ENCODE results near the gene LRRC28.

LRRC28 gene

DNA sequence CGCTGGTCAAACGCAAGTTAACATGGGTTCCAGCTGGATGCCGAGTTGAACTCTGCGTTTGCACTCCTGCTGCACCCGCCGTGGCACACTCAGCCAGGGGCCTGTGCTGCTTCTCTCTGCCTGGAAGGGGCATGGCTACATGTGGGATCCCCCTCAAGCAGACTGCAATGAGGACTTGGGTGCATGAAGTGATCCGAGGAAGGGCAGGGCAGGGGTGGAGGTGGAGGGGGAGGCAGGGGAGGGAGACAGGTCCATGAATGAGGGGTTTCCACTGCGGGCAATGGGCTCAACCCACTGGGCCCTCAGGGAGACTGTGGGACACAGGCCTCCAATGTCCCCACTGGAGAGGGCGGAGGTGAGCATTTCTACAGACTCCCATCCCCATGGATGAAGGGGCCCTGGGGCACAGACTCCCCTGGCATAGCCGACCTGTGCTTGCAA is 172.9 kb downstream of the LRRC28 start:
- DNase-seq, result no peak

GRCh38 chr15:99424978-99425656 is 173.8 kb downstream of the LRRC28 start:
- DNase-seq, result peak; percentile 33

DNA sequence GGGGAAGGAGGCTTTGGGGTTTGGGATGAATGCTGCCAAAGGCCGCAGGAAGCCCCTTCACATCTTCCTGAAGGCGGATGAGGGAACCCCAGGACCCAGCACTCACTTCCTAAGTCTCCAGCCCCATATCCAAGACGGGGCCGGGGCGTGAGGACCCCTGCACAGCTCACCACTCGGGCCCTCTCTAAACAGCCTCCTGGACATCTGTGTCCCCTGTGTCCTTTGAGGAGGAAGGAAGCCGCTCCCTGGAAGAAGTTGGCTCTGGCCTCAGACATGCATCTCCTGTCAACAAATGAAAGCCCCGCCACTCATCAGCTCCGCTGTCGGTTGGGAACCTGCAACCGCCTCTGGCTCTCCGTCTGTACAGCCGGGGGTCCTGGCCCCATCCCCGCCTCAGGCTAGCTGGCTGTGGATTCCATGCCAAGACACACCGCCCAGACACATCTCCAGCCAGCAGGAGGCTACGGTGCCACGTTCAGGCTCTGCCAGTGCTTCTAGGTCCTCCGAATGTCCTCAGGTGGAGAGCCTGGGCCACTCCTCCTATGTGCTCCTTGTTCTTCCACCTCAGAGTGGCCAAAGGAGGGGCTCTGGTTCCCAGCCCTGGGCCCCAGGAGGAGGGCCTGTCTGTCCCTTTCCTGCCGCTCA is 174.5 kb downstream of the LRRC28 start:
- no peak for DNase-seq

GRCh38 chr15:99426431-99427105 is 175.3 kb downstream of the LRRC28 start:
- DNase-seq, result no peak

DNA sequence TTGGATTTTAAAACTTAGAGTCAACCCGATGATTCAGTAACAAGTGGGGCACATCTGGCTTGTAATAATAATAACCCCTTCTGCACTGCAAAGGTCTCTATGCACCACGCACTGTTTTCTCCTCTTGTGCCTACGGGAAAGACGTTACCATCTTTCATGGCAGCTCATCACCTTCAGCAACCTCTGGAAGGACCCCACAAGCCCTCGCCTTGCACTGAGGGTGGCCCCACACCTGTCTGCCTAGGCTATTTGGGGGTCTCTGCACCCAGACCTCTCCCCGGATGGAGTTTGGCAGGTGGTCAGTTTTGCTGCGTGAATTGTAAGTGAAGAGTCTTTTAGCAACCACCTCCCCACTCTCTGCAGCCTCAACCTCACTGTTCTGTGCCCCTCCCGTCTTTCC is 175.9 kb downstream of the LRRC28 start:
- DNase-seq, result no peak

DNA sequence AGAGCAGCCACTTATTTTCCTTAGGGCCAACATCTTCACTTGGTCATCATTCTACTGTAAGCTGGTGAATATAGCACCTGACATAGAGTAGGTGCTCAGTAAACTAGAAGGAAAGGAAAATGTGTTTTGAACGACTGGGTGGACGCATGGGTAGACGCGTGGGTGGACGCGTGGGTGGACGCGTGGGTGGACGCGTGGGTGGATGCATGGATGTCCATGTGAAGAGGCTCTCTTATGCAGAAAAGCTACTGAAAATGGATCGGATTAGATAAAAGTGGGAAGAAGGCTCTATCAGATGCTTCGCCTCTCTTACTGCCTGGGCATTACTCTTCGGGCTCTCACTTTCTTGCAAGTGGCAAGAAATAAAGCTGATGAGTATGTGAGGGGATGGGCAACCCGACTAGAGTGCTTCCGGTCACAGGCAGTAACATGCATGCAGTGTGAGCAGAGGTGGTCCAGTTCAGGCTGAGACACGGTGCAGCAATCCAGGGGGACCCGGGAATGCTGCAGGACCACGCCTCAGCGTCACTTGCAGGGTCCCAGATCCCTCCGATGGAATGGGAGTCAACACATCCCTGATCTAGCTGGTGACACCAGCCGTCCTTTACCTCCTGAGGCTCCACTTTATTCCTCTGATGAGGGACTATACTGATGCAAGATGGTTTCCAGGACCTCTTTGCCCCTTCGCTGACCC is 176.5 kb downstream of the LRRC28 start:
- no peak for DNase-seq

GRCh38 chr15:99429681-99430081 is 178.4 kb downstream of the LRRC28 start:
- no peak for DNase-seq

GRCh38 chr15:99430881-99431401 is 179.7 kb downstream of the LRRC28 start:
- no peak for DNase-seq

DNA sequence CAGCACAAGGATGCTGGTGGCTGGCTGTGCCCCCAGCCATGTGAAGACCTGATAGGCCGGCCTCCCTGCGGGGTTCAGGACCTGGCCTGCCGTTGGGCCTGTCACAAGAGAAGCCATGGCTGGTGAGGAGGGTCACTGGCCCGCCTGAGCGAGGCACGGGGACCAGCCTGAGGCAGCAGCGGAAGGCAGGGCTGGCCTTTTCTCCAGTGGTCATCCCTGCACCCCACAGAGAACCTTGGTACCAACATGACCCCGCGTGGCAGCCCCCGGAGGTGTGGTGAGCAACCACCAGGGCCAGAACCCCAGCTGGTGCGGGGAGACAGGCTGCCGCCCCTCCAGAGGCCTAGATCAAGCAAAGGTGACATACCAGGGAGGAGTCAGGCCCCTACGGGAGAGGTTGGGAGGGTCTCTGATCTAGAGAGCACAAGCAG is 180.4 kb downstream of the LRRC28 start:
- DNase-seq, result no peak

DNA sequence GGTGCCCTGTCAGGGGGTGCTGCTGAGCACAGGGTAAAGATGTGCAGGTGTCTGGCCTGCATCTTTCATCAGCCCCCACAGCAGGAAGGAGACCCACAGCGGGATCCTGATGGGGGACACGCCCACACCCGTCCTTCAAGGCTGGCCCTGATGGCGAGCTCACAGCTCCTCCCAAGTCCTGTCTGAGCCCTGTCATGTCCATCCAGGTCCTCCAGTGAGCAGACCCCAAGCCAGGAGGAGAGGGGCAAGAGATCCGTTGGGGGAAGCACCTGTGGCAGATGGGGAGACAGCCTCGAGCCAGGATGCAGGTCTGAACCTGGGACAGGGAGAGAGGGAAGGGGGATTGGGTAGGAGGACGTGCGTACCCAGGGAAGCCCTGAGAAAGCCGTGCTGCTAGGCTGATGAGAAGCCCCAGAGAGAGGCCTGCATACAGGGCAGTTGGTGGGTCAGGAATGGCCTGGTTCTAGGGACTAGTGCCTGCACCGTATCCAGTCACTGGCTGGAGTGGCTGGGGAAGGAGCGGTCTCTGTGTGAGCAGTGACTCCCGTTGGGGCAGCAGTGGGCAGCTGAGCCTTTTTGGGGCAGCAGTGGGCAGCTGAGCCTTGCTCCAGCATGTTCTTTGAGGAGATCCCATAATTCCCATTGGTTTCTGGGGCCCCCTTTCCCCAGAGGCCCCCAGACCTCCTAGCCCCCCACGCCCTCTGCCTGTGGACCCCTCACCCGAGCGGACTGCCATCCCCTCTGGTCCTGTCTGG is 181.2 kb downstream of the LRRC28 start:
- no peak for DNase-seq

DNA sequence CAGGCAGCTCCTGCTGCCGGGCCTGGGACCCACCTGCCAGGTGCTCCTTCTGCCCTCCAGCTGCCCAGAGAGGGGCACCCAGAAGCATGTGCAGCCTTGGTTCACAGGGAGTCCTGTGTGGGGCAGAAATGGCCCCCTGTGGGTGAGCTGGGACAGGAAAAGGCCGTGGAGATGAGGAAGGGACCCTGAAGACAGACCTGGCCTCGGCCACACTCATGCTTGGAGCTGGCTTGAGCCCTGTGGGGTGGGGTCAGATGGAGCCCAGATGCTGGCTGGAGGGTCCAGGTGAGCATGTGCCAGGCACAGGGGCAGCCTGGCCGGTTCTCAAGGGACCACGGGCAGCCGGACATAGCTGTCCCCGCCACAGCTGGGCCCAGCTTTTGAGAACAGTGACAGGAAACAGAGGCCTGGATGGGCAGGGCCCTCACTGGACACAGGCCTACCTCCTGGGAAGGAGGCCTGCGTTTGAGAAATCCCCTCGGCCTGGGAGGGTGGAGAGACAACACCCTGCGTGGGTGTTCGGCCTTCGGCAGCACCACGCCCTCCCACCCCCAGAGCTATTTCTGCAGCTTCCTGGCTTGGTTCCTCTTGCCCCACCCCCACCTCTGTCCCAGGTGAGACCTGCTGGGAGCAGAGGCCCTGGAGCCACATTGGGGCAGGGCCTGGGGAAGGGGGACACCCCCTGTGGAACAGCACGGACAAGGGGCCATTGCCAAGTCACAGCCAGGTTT is 181.9 kb downstream of the LRRC28 start:
- DNase-seq, result no peak

DNA sequence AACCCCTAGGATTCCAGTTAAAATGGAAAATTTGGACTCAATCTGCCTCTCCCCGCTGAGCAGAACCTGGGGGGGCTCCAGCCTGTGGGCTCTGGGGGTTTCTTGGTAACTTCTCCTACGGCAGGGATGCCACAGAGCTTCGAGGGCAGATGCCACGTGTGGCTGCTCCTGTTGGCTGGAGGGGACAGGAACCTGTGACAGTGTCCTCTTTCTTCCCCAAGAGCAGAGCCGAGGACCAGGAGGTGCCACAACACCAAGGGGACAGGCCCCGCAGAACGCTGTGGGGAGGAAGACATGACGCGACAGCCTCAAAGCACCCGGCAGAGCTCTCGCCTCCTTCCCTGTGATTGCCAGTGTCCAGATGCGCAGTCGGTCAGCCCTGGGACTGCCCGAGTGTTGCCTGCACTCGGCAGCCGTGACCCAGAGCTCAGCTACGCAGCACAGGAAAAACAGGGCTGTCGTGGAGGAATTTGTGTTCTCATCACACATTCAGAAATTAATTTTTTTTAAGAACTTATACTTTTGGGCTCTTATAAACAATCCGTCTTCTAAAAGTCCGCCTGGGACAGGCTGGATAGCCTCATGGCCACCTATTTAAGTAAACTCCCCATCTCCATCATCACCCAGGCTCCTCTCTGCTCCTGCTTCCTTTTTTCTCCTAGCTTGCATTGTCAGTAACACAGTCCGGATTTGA is 182.6 kb downstream of the LRRC28 start:
- DNase-seq, result no peak

DNA sequence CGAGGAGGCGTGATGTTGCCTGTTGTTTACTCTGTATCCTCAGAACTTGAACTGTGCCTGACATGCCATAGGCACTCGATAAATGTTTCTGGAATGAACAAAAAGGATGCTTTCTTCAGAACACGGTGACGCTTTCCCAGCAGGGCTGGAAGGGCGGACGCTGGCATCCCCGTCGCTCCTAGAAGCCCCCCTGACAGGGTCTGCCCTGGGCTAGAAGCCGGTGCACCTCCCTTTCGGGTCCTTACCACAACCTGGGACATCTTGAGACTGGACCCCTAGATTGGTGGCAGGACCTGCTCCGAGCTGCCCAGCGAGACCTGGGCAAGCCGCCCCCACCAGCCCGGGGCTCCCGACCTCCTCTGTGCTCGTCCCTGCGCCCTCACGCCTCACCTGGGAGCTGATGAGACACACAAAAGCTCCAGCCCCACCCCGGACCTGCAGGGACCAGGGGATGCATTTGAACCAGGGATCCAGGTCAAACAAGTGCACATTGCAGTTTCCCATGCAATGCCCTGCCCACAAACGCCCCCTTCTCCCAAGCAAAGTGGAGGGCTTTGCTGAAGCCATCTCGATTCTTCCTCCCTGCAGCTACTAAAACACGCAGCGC is 183.3 kb downstream of the LRRC28 start:
- no peak for DNase-seq

DNA sequence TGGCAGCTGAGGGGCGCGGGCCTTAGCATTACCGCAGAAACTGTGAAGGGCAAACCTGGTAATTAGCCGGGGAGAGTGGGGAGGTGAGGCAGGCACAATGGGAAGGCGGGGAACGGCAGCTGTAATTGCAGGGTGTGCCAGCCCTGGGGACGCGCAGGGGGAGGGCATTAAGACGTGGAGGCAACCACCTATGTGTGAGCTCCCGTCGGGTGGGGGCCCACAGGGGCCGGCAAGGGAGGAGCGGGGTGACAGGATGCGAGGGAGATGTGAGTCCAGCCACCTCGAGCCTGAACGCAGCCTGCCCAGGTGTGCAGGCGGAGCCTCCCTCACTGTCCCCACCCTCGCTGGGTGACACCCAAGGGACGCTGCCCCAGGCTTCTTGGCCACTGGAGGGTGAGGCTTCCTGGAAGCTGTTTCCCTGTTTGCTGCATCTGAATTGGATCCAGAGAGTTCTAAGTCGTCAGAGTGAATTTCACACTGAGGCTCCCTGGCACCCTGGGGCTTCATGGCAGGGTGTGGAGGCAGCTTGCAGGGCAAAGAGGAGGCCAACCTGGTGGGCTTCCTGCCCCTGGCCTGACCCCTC is 183.9 kb downstream of the LRRC28 start:
- no peak for DNase-seq

DNA sequence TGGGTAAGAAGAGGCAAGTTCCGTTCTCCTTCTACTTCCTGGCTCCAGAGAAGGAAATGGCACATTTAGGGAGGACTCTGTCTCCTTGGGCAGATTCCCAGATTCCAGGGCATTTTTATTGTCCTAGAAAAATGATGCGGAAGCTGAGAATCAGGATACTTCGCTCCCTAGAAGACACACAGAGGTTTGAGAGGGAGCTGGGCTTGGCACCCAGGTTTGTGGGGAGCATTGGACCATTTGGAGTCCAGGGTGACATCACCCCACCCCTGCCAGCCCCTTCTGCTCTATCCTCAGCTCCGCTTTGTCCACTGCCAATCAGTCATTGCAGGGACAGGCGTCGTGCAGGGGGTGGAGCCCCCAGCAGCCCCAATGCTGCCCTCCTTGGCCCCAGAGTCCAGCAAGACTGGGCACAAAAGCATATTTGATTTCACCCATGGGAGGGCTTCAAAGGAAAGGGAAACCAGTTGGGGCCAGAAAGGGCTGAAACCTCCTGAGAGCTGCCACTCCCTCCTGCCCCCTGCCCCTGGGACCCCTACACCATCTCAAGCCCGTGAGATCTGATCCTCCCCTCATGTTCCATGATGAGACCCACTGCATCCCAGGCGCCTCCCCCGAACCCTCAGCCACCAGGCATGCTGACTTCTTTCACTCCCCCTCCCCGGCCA is 184.7 kb downstream of the LRRC28 start:
- no peak for DNase-seq

DNA sequence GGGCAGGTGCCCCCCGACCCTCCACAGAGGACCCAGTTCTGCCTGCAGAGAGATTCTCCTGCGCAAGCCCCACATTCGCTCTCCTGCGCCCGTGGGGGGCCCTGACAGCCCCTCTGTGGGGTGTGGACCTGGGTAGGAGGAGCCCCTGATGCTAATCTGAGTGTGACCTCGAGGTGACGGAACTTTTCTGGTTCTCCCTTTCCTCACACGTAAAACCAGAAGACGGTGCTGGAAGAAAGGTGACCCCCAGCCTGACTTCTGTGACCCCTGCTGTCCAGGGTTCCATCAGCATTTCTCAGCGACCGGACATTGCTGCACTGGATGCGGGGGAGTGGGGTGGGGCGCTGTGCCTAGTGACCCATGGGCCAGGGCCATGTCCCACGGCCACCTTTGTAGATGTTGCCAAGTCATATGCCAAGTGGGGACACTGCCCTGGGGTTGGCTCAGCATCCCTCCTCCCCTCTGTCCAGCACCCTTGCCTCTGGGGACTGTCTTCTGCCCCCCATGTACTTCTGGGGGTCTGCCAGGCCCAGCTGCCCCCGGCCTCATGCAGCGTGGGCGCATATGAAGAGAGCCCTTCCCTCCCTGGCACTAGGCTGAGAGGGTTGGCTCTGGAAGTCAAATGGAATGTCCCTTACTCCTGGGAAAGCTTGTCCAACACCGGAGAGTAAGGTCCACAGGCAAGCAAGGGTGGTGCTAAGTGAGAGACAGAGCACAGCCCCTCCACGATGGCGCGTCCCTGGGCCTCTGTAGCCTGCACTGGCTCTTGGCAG is 185.4 kb downstream of the LRRC28 start:
- DNase-seq, result no peak

GRCh38 chr15:99437315-99438223 is 186.3 kb downstream of the LRRC28 start:
- no peak for DNase-seq

- DNase-seq, result no peak
Measured at GRCh38 chr15:99438224-99438585, 186.9 kb downstream of the LRRC28 start.

Measured in KG1 (cell line).